Natural killer cell (primary cell): ENCODE data around the gene CPT1A. TPM values are rescaled to one million over a fixed set of nuclear protein-coding genes. Genes with fewer than 3 reads are reported as not detected.

Source experiments
- ATAC-seq, 3 donors: fragments of 150-1000 bp in 2 of 3; fragments of 200-7000 bp in 1 of 3; cut with Tn5 transposase; 1 replicate in 1 of 3; 2 replicates in 2 of 3; pipeline ENCODE4 v1.10.0; 2021; ENCODE audit warnings: mild to moderate bottlenecking in 2 of 3, moderate library complexity in 2 of 3
- DNase-seq, 2 donors: peaks; one replicate each; pipeline versions ENCODE4 v3.0.0 to v3.0.0-alpha.2; 2013 to 2021; ENCODE audit warnings: mixed read lengths in 1 of 2
- H3K27ac ChIP-seq: one replicate; pipeline ENCODE4 v1.5.1; 2013; ENCODE audit warnings: mild to moderate bottlenecking, low read length
- H3K27me3 ChIP-seq: one replicate; pipeline ENCODE4 v1.6.1; 2013; ENCODE audit warnings: low read length; ENCODE audit not compliant: control insufficient read depth, insufficient read depth
- H3K36me3 ChIP-seq: one replicate; pipeline ENCODE4 v1.6.1; 2013; ENCODE audit warnings: low read length; ENCODE audit not compliant: control insufficient read depth, insufficient read depth
- H3K4me1 ChIP-seq: one replicate; pipeline ENCODE4 v1.6.1; 2013; ENCODE audit warnings: low read length; ENCODE audit not compliant: control insufficient read depth, insufficient read depth
- H3K4me3 ChIP-seq: one replicate; pipeline ENCODE4 v1.5.1; 2013; ENCODE audit warnings: low read length
- H3K9me3 ChIP-seq: one replicate; pipeline ENCODE4 v1.6.1; 2013; ENCODE audit warnings: low read length; ENCODE audit not compliant: control insufficient read depth, insufficient read depth
- H3K27ac Mint-ChIP-seq, 2 donors: one replicate each; pipeline ENCODE4 v1.8.0; 2022; ENCODE audit warnings: mild to moderate bottlenecking in 2 of 2, mixed read lengths in 2 of 2, moderate library complexity in 1 of 2
- H3K27me3 Mint-ChIP-seq, 2 donors: one replicate each; pipeline ENCODE4 v1.8.0; 2022; ENCODE audit warnings: low read depth in 2 of 2, mixed read lengths in 2 of 2
- H3K36me3 Mint-ChIP-seq: one replicate; pipeline ENCODE4 v1.8.0; 2022; ENCODE audit warnings: mixed read lengths
- H3K4me1 Mint-ChIP-seq, 2 donors: one replicate each; pipeline ENCODE4 v1.8.0; 2022; ENCODE audit warnings: mixed read lengths in 2 of 2
- H3K4me3 Mint-ChIP-seq: one replicate; pipeline ENCODE4 v1.8.0; 2022; ENCODE audit warnings: mild to moderate bottlenecking, moderate library complexity, mixed read lengths
- H3K9me3 Mint-ChIP-seq, 2 donors: one replicate each; pipeline ENCODE4 v1.8.0; 2022; ENCODE audit warnings: mixed read lengths in 2 of 2
- CTCF ChIP-seq: fragments of 200-600 bp; IDR thresholded peaks from one replicate; pipeline ENCODE4 v1.8.0; 2022; ENCODE audit warnings: antibody characterized with exemption
- WGBS: methylation state at CpG from one replicate; pipeline ENCODE4 v1.1.7; 2013; ENCODE audit warnings: missing lambda C conversion rate; ENCODE audit not compliant: insufficient coverage; 5-methylcytosine and 5-hydroxymethylcytosine counted together
- intact Hi-C: fragments of 100-400 bp; cut with micrococcal nuclease; formaldehyde crosslinking; loops from one replicate; pipeline ENCODE4 v1.14.2; 2022
- total RNA-seq, 4 donors: library from RNA; stranded (reverse); fragments of 120-200 nt in 1 of 4; gene quantifications; one replicate each; pipeline versions ENCODE4 v1.2.3 to v1.2.4, GENCODE V29; 2013 to 2022

Gene CPT1A
- total RNA-seq, 3 donors from 2014 or later (not counting 1 experiment from before 2014, with no cell fraction given) = 70.3 to 129 (median 100) TPM

- H3K27ac ChIP-seq = no peak overlapping the region
- WGBS = 88% methylated on average over 4 of the region's 4 CpGs
- no peak overlapping the region for H3K27ac Mint-ChIP-seq
- H3K9me3 ChIP-seq = no peaks in the 10 kb centered on the region
- peaks cover 15% of the 10 kb centered on the region for H3K36me3 Mint-ChIP-seq
- no peaks in the 10 kb centered on the region for H3K4me1 Mint-ChIP-seq
- peaks cover 64% of the 10 kb centered on the region for H3K36me3 ChIP-seq
- DNase-seq = no peak
- intact Hi-C loops = no loop called here
- H3K4me3 Mint-ChIP-seq = no peak overlapping the region
- no peak overlapping the region for H3K4me3 ChIP-seq
- H3K9me3 Mint-ChIP-seq = no peaks in the 10 kb centered on the region
- no peaks in the 10 kb centered on the region for H3K4me1 ChIP-seq
- H3K27me3 ChIP-seq = no peaks in the 10 kb centered on the region
- TF ChIP-seq CTCF = no peak
- no peaks in the 10 kb centered on the region for H3K27me3 Mint-ChIP-seq
- ATAC-seq = peak in 1 of 3 donors; percentile 40
These were observed 60.9 kb downstream of the CPT1A start for GRCh38 chr11:68780829-68781228.

GRCh38 chr11:68778205-68778604, 63.5 kb downstream of the CPT1A start:
- H3K36me3 Mint-ChIP-seq = peaks cover 19% of the 10 kb centered on the region

GRCh38 chr11:68776442-68777235, 65.1 kb downstream of the CPT1A start:
- no peak for TF ChIP-seq CTCF
- Mint-ChIP-seq H3K9me3 (no peaks in the 10 kb centered on the region), H3K36me3 (peaks cover 19% of the 10 kb centered on the region), H3K4me1 (no peaks in the 10 kb centered on the region), H3K4me3 (no peak overlapping the region), H3K27me3 (no peaks in the 10 kb centered on the region), H3K27ac (peak overlapping the region; percentile 11 to 37)
- Histone ChIP-seq H3K4me3 (no peak overlapping the region), H3K36me3 (peaks cover 71% of the 10 kb centered on the region), H3K27me3 (no peaks in the 10 kb centered on the region), H3K9me3 (no peaks in the 10 kb centered on the region), H3K27ac (no peak overlapping the region), H3K4me1 (no peaks in the 10 kb centered on the region)
- no peak for DNase-seq
- intact Hi-C loops = no loop called here
- WGBS = 94% methylated on average over 20 of the region's 20 CpGs
- ATAC-seq = no peak

More at GRCh38 chr11:68778205-68778604, 63.5 kb downstream of the CPT1A start:
- Mint-ChIP-seq H3K4me3 (no peak overlapping the region), H3K4me1 (no peaks in the 10 kb centered on the region), H3K27me3 (no peaks in the 10 kb centered on the region), H3K27ac (peak overlapping the region in 1 of 2 donors; percentile 40), H3K9me3 (no peaks in the 10 kb centered on the region)
- H3K9me3 ChIP-seq = no peaks in the 10 kb centered on the region
- H3K27me3 ChIP-seq = no peaks in the 10 kb centered on the region
- H3K27ac ChIP-seq = no peak overlapping the region
- peaks cover 69% of the 10 kb centered on the region for H3K36me3 ChIP-seq
- ATAC-seq = no peak
- 100% methylated on average over 6 of the region's 7 CpGs for WGBS
- no peak for DNase-seq
- no peak for TF ChIP-seq CTCF
- no peaks in the 10 kb centered on the region for H3K4me1 ChIP-seq
- intact Hi-C loops = no loop called here
- no peak overlapping the region for H3K4me3 ChIP-seq
